GM19023 (cell line): ENCODE measurements around the gene CD40.

Experiments used
- ATAC-seq: cut with Tn5 transposase; IDR thresholded peaks from one replicate; pipeline ENCODE4 v1.9.1; 2021; ENCODE audit warnings: mild to moderate bottlenecking, moderate library complexity; ENCODE audit not compliant: unreplicated experiment

CD40 gene

DNA sequence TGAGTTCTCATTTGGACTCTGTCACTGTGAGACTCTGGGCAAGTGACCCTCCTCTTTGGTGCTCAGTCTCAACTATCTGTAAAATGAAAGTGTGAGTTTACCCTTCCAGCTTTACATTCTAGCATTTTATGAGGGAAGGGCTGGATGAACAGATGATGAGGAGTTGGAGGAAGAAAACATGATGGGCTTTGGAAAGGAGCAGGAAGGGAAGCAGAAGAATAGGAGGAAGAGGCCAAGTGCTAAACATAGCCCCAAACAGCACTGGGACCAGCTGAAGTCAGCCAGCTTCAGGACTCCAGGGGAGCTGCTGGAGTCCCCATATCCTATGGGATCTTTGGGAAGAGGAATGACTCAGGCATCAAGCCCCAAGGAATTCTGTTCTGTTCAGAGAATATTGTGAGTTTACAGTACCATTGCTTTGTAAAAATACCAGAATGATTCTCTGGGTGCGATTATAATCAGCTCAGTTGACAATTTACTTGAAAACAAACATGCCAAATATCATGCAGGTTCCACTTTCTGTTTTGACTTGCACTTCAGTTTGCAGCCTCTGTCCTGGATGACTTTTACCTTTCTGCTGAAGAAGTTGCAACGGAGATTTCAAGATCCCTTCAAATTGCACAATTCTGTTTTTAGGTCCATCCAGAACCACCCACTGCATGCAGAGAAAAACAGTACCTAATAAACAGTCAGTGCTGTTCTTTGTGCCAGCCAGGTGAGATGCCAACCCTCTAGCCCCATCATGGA is 3.2 kb downstream of the CD40 start:
- ATAC-seq = no peak

DNA sequence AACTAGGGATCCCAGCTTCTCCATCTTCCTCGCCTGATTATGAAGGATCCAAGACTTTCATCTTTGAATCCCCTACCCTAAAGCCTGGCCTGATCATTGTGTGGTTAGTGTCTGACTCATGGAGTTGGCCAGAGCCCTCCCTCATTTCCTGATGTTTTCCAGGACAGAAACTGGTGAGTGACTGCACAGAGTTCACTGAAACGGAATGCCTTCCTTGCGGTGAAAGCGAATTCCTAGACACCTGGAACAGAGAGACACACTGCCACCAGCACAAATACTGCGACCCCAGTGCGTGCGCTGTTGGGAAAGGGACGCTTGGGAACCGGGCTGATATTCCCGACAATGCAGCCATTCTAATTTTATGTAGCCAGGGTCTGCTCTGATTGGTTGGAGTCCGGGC is 4.0 kb downstream of the CD40 start:
- ATAC-seq = no peak

DNA sequence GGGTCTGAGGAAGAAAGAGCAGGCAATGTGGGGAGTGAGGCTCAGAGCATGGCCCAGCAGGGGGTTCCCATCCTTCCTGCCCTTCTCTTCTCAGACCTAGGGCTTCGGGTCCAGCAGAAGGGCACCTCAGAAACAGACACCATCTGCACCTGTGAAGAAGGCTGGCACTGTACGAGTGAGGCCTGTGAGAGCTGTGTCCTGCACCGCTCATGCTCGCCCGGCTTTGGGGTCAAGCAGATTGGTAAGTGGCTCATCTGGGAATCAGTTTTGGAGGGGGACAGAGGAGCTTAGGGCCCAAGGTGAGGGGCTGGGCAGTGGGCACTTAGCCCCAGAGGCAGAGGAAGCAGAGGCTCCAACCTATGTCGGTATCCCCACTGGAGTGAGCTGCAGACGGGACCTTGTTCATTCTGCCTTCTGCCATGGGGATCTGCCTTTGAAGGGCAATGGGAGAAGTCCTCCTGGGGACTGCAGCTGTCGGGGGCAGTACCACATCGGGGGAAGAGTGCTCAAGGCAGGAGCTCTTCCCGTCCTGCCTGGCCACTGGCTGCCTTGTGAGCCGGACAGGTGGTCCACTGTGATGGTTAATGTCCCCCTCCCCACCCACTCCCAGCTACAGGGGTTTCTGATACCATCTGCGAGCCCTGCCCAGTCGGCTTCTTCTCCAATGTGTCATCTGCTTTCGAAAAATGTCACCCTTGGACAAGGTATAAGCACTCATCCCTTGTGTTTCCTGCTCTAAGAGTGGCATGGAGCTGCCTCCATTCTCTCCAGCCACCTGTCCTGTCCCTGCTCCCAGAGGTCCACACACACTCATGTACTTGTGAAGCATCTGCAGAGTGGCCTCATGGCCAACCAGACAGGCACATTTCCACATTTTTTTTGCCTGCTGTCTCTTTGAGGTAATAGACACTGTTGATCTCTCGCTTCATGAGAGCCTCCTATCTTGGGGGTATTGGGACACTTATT is 4.7 kb downstream of the CD40 start:
- no peak for ATAC-seq

DNA sequence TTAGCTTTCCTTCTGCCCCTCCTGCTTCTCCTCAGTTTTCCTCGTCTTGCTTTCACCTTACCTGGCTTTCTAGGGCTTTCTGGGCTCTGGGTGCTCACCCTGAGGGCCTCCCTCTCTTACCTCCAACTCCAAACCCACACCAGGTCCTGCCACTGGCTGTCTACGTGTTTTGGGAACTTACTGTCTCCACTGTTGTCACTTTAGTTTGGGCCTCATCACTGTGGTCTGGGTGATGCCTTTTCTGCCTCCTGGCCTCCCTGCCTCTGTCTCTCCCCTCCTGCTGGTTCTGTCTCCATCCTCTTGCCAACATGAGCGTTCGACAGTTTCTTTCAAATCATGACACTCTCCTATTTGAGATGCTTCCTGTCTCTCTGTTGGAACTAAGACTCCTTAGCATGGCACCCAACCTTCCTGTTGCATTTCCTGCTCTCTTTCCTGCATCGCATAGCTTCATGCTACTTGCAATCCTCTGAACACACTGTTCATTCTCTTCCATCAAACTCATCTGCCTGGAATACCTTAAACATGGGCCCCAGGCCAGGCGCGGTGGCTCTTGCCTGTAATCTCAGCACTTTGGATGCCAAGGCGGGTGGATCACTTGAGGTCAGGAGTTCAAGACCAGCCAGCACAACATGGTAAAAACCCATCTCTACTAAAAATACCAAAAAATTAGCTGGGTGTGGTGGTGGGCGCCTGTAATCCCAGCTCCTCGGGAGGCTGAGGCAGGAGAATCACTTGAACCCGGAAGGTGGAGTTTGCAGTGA is 5.5 kb downstream of the CD40 start:
- no peak for ATAC-seq

DNA sequence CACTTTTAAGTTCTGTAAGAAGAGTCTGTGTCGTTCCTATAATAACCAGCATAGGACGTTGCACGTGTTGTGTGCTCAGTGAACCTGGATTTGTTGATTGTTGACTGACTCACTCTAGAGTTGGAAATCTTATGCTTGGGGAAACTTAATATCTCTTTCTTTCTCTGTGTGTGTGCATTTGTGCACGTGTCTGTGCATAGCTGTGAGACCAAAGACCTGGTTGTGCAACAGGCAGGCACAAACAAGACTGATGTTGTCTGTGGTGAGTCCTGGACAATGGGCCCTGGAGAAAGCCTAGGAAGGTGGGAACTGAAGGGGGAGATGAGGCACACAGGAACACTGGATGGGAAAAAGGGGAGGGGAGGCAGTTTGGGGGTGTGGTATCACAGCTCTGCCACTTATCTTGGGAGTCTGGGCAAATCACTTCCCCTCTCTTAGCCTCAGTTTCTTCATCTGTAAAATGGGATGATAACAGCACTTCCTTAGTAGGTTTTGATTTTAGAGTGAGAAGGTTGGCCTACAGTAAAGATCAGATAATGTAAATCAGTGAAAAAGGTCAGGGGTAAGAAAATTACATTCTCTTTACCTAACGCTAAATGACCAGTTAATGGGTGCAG is 8.4 kb downstream of the CD40 start:
- no peak for ATAC-seq

DNA sequence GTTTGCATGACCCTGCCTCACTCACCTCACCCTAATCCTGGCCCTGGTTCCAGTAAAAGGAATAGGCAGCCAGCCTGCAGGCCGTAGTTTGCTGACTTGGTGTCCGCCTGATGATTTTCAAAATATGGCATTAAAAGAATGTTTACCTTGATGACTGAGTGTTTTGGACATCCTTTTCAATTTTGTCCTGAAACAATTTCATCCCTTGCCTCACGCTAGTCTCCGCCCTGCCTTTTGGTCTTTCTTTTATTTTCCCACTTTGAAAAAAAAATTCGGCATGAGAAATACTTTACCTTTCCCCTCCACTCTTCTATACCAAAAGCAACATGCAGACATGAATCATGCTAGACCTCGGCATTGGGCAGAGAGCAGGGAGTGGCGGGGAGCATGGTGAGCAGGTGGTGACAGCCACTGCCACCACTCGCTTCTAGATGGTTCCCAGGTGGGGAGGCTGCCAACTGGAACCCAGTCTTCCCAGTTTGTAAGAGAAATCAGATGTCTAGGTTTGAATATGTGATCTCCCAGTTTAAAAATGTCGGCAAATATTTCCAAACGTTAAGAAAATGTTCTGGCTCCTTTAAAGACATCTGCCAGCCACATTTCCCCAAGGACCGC is 9.4 kb downstream of the CD40 start:
- no peak for ATAC-seq

DNA sequence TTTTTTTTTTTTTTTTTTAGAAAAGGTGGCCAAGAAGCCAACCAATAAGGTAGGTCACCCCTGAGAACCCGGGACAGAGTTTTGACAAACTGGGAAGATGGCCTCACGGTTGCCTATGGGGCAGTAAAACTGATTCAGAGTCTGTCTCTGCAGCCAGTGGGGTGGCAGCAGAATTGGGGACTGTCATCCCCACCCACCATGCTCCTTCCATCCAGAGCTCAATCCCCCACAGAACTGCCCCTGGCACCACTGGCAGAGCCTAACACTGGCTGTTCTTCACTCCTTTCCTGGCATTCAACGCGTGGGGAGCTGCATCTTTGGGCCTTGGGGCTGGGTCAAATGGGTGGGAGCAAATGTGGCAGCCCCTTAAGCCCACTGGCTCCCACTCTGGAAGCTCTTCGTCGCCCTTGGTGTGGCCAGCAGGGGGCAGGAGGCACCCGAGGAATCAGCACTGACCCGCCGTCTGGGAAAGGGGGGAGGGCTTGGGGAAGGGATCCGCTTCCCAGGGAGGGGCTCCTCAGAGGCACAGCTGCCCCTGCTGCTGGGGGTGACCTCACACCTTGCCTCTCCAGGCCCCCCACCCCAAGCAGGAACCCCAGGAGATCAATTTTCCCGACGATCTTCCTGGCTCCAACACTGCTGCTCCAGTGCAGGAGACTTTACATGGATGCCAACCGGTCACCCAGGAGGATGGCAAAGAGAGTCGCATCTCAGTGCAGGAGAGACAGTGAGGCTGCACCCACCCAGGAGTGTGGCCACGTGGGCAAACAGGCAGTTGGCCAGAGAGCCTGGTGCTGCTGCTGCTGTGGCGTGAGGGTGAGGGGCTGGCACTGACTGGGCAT is 10.4 kb downstream of the CD40 start:
- ATAC-seq = no peak

DNA sequence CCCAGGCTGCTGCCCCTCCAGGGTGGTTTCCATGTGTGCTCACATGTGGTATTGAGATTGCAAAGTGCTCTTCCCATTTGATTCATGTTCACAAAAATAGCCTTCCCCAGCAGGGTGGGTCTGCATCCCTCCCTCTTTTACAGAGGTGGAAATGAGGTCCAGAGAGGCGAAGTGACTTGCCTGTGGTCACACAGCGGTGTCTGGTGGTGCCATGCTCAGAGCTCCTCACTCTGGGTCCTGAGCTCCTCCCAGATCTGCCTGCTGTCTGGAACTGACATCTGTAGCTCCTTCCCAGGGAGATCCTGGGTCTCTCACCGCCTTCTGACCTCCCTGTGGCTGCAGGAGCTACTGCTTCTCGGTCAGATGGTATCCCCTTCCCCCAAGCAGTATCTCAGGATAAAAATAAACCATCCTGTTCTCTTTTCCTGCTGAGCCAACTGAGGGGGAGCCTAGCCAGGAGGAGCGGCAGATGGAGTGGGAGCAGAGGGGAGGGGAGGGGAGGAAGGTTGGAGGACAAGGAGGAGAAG is 11.9 kb downstream of the CD40 start:
- ATAC-seq = no peak

DNA sequence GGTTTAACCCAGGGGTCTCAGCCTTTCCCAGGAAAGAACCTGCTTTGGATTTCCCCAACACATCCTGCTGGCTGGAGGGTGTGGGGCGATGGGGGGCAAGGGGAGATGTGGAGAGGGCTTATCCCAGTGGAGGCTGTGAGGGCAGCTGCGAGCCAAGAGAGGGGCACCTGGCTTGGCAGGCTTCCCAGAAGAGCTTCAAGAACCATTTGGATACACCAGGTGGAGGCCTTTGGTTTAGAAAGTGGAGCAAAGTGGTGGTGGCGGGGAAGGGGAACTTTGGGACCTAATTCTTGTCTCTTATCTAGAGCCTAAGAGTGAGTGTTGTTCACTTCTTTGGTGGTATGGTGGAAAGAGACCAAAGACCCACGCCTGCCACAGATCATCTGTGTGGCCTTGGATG is 12.4 kb downstream of the CD40 start:
- no peak for ATAC-seq

DNA sequence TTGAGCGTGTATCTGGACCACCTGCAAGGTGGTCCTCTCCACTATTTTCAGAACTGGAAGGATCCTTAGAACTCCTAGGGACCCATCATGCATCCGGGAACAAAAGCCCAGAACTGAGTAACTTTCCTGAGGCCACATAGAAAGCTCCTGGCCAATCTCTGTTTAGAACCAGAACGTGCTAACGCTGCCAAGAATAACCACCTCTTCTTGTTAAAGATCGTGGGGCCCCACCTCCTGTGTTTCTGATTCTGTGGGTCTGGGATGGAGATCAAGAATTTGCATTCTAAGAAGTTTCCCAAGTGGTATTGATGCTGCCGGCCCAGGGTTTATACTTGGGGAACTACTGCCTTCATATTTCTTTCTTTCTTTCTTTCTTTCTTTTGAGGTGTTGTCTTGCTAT is 13.3 kb downstream of the CD40 start:
- ATAC-seq = no peak

DNA sequence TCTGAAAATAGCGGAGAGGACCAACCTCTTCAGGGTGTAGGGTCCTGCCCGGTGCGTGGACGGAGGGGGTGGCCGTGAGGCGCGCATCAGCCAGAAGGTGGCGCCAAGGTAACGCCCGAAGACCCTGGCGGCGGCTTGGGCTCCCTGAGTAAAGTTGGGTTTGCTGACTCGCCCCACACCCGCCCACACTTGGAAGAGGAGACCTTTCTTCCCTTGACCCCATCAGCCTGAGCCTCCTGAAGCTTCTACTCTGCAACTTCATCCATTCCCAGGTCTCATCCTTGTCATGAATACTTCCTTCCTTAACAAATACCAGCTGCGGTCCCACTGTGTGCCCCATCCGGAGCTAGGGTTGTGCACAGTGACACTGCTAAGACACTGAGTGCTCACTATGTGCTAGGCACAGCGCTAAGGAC is 14.6 kb downstream of the CD40 start:
- no peak for ATAC-seq

DNA sequence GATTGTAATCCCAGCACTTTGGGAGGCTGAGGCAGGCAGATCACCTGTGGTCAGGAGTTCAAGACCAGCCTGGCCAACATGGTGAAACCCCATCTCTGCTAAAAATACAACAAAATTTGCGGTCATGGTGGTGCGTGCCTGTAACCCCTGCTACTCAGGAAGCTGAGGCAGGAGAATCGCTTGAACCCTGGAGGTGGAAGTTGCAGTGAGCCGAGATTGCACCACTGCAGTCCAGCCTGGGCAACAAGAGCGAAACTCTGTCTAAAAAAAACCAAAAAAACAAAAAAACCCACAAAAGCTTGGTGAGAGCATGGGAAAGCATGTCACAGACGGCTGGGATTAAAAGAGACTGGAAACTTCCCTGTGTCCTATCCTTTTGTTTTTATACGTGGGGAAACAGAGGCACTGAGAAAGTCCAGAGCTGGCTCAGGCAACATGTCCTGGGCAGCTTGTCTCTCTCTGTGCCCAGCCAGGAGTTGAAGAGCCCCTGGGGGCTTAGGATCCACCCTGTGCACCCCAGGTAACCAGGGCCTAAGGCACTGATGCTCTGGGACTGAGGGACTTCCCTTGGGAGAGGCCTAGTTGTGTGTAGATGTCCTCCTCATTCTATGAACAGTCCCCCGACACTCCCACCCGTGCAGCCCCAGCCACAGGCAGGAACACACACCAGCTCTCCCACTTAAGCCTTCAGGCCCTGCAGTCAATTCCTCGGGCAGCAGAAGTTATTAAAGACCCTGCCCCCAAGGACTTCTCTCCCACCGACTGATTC is 16.0 kb downstream of the CD40 start:
- ATAC-seq = no peak

DNA sequence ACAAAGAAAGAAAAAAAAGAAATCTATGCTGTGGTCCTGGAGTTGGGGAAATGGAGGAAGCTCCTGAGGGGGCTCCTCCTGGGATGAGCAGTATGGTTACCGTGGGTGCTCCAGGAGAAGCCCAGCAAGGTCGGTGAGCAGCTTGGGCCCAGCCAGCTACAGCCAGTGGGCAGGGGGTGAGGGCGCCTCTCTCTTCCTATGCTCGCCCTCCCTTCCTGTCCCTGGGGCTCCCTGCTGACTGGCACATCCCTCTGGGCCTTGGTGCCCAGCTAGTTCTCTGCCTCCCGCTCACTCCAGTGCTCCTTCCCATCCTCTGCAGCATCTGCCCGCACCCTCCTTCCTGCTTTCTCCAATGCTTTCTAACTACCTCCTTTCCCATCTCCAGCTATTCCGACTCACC is 16.6 kb downstream of the CD40 start:
- no peak for ATAC-seq

DNA sequence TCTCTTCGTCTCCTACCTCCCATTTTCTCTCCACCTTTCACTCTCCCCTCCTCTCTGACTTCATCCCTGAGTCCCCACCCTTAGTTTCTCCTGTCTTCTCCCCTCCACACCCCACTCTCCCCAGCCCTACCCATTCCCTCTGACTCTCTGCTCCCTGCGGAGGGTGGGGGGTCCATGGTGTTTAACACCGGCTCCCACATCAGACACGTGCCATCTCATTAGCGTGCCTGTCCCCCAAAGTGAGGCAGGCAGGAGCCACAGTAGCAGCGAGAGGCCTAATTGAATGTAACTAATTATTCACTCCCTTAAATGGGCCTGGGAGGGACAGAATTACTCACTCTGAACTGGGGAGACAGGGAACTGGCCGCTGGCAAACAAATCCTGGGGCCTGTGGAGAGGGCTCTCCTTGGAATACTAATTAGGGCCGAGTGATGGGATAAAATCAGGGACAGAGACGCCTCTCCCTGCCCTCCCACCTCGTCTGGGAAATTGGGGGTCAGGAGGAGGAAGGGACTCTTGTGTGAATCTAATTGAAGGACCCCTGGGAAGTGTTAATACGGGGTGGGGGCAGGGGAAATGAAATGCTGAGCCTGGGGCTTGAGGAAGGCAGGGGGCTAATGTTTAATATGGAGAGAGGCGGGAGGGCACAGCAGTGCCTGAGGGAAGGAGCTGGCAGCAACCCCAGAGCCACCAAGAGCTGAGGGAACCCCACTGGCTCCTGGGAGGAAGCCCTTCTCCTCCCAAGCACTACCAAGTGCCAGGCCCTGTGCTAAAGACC is 17.9 kb downstream of the CD40 start:
- ATAC-seq = no peak

DNA sequence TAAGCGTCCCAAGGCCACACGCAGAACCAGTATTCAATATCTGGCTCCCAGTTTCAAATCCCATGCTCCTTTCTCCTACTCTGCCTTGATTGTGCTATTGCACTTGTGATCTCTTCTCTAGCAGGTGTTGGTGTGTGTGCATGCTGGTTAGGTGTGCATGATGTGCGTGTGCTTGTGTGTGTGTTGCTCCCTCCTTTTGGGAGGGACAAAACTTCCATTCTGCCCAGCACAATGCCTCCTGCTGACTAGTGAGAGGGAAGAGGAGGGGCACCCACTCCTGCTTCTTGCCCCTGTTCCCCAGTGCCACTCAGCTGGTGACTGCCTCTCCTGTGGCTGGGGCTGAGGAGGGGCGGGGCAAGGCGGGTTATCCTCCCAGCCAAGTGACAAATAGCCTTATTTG is 19.7 kb downstream of the CD40 start:
- ATAC-seq = no peak

DNA sequence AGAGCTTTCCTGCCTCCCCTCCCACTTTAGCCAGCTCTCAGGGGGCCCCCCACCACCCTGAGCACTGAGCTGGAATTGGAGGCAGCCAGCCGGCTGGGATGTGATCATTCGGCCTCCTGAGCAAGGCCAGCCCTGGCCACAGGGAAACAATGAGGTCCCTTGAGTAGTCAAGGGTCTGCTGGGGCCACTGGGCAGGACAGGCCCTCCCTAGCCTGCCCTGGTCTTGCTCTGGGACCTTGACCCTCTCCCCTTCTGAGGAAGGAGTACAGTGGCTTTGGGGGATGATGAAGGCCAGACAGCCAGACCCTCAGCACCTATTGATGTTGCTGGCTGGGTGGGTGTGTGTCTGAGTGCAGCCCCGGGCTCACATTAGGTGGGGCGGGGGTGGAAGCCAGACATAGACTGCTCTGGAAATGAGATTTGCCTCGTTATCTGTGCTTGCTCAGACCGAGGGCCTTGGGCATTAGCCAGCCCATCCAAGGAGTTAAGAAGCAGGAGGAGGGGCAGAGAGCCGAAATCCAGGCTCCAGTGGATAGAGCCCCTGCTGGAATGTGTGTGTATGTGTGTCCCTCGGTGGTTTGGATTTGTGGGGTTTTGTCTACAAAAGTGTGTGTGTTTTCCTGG is 21.3 kb downstream of the CD40 start:
- no peak for ATAC-seq

DNA sequence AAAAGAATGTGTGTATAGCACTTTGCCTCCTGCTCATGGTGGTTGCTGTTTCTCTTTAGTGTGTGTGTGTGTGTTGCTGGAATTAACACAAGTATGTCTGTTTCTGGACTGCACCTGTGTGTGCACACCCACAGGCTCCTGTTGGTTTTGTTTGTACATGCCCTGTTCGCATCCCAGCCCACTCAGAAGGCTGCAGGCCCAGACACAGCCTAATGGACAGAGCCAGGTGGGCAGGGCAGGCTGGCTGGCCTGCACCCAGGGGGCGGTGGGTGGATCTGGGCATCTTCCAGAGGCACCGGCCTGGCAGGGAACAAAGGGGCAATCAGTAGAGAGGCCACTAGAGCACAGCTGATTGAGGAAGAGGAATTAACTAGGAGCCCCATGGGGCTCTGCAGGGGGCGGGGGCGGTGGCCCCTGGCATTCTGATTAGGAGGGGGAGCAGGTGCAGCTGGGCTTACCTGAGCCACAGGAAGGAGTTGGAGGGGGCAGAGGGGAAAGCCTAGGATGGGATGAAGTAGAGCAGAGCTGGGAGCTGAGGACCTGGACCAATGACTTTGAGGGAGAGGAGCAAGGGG is 21.9 kb downstream of the CD40 start:
- no peak for ATAC-seq
